GM19238 (cell line): ENCODE data around the gene KLHL11.
A peak's percentile ranks its signal among the peaks of the same experiment; 100 is the strongest.

Experiments
- DNase-seq: peaks from one replicate; pipeline ENCODE4 v3.0.0; 2011; ENCODE audit warnings: low spot score; ENCODE audit not compliant: insufficient read length

Gene KLHL11

DNA sequence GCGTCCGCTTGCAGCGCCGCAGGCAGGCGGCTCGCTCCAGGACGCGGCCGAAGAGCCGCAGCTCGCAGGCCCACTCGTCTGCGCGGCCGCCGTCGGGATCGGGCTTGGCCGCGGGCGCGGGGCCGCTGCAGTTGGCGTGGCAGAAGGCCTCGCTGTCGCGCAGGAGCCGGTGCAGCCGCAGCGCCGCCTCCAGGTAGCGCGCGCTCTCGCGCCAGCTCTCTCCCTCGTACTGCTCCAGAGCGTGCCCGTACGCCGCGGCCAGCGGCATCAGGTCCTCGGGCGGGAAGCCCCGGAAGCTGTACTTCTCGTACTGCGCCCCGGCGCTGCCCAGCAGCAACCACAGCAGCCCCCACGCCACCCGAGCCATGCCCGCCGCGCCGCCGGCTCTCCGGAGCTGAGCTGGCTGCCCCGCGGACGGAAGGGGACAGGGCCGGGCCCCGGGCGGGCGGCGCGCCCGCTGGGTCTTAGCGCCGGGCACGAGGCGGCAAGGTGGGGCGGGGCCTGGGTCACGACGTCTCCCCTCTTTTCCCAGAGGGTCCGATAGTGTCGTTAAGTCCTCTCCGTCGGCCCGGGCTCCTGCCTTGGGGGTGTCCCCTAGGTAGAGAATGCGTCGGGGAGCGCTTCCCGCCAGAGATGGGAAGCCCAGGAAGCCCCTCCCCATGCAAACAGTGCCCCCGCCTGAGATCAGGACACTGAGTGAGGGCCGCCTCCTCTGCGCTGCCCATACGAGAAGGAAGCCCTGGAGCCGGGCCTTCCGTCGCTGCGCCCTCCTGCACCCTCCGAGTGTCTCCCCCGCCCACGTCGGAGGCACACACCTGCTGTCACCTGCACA is 53.5 kb downstream of the KLHL11 start, which contains the start of gene P3H4:
Gene P3H4 (minus strand): TSS at position 401 of the 832 bp plus-strand sequence. CDS start 34 bp downstream, at position 367.
- peak; percentile 77 for DNase-seq

DNA sequence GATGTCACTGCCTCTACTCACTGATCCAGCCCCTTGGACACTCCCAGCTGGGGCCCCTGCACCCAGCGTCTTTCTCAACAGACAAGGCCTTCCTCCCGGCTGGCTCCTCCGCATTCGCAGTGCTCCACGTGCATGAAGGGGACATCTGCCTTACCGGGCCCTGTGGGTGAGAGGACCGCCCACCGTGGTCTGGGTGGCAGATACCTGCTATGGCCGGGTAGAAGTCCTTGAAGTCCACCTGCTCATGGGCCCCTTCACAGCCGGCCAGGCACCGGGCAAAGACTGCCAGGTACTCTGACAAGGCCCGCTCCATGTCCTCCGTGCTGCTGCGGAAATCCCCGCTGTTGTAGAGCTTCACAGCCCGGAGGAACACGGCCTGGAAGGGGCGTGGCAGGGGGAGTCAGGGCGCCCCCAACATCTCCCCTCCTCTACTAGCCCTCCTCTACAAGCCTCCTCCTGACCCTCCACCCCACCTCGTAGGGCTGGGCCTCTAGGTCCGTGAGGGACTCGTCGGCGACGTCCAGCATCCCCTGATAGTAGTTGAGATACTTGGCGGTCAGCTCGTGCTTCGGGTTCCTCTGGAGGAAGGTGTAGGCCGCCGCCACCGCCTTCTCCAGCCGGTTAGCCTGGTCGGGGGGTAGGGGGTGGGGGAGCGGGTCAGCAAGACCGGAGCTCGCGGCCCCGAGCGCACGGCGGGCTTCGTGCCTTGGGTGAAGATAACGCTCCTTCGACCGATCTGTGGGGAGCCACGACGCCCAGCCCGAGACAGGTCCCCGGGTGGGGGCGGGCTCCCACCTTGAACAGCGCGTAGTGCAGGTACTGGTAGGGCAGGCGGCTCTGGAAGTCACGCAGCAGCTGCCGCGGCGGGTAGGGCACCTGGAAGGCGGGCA is 54.3 kb downstream of the KLHL11 start:
- no peak for DNase-seq

DNA sequence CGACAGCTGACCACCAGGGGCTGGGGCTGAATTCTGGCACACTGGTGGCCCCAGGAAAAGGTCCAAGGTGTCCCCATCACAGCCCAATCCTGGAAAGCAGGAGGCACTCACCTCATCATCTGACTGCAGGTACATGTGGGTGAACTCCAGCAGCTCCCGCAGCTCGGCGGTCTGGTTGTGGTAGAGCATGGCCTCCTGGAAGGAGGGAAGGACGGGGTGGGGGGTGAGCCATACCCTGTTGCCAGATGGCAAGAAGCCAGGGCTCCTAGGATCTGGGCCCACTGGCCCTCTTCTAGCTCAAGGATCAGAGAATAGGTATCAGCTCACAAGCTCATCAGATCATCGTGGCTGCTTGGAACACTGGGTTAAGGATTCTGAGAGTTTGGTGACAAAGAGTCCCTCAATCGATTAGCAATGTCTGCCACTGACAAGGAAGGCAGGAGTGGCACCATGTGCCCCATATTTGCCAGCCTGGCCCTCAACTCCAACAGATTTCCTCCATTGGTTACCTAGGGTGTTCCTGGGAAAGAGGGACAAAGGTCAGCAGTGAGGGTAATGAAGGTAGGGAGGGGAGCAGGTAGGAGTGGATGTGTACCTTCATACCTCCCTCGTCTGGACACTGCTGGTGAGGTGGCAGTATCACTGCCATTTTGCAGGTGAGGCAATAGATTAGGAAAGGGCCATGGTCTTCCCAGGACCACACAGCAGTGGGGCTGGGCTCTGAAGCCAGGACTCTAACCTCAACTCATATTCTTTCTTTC is 58.4 kb downstream of the KLHL11 start:
- no peak for DNase-seq
